SK-N-SH treated with all-trans-retinoic acid at 6 μM for 48 hours (cell line): ENCODE data around the gene TNFAIP1.

Source experiments
- CSDC2 ChIP-seq: fragments of 250-450 bp; sonication (Bioruptor Pico); IDR thresholded peaks from 2 replicates; pipeline ENCODE4 v1.5.0; 2020; ENCODE audit warnings: mild to moderate bottlenecking, moderate library complexity
- PATZ1 ChIP-seq: fragments of 250-450 bp; sonication (Bioruptor Pico); IDR thresholded peaks from 2 replicates; pipeline ENCODE4 v1.8.0; 2020; ENCODE audit warnings: mild to moderate bottlenecking, moderate library complexity, borderline replicate concordance
- PPARA ChIP-seq: fragments of 250-450 bp; sonication (Bioruptor Pico); IDR thresholded peaks from 2 replicates; pipeline ENCODE4 v1.5.0; 2020; ENCODE audit warnings: mild to moderate bottlenecking, borderline replicate concordance
- ZFP3 ChIP-seq: fragments of 250-450 bp; sonication (Bioruptor Pico); IDR thresholded peaks from 2 replicates; pipeline ENCODE4 v1.5.0; 2020; ENCODE audit warnings: mild to moderate bottlenecking, moderate library complexity
- ZFP30 ChIP-seq: fragments of 450-650 bp; formaldehyde crosslinking; IDR thresholded peaks from 2 replicates; pipeline ENCODE4 v1.5.0; 2022; ENCODE audit warnings: mild to moderate bottlenecking, moderate library complexity
- ZNF565 ChIP-seq: fragments of 450-650 bp; formaldehyde crosslinking; conservative IDR thresholded peaks from 2 replicates; pipeline ENCODE4 v1.5.0; 2020; ENCODE audit warnings: low read depth, mild to moderate bottlenecking, moderate library complexity
- ZNF70 ChIP-seq: fragments of 450-650 bp; formaldehyde crosslinking; IDR thresholded peaks from 2 replicates; pipeline ENCODE4 v1.5.0; 2020; ENCODE audit warnings: mild to moderate bottlenecking, moderate library complexity
- ZNF8 ChIP-seq: fragments of 450-650 bp; formaldehyde crosslinking; IDR thresholded peaks from 2 replicates; pipeline ENCODE4 v1.5.0; 2020; ENCODE audit warnings: mild to moderate bottlenecking, moderate library complexity
- TF ChIP-seq, protein P1 (sequence below): fragments of 250-450 bp; sonication (Bioruptor Pico); IDR thresholded peaks from 2 replicates; pipeline ENCODE4 v1.5.1; 2020; ENCODE audit warnings: low read depth, mild to moderate bottlenecking, moderate library complexity
- TF ChIP-seq, protein P2 (sequence below): fragments of 250-450 bp; sonication (Bioruptor Pico); IDR thresholded peaks from 2 replicates; pipeline ENCODE4 v1.5.0; 2020; ENCODE audit warnings: mild to moderate bottlenecking, moderate library complexity

- TF ChIP-seq PATZ1 (CRISPR knock-in tag) (no peak), ZNF8 (CRISPR knock-in tag) (no peak), ZFP3 (CRISPR knock-in tag) (no peak), ZNF565 (no peak), ZFP30 (CRISPR knock-in tag) (no peak), PPARA (CRISPR knock-in tag) (no peak), ZNF70 (CRISPR knock-in tag) (no peak), CSDC2 (CRISPR knock-in tag) (no peak)
- TF ChIP-seq, protein P1, sequence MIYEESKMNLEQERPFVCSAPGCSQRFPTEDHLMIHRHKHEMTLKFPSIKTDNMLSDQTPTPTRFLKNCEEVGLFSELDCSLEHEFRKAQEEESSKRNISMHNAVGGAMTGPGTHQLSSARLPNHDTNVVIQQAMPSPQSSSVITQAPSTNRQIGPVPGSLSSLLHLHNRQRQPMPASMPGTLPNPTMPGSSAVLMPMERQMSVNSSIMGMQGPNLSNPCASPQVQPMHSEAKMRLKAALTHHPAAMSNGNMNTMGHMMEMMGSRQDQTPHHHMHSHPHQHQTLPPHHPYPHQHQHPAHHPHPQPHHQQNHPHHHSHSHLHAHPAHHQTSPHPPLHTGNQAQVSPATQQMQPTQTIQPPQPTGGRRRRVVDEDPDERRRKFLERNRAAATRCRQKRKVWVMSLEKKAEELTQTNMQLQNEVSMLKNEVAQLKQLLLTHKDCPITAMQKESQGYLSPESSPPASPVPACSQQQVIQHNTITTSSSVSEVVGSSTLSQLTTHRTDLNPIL (CRISPR knock-in tag) = no peak
- TF ChIP-seq, protein P2, sequence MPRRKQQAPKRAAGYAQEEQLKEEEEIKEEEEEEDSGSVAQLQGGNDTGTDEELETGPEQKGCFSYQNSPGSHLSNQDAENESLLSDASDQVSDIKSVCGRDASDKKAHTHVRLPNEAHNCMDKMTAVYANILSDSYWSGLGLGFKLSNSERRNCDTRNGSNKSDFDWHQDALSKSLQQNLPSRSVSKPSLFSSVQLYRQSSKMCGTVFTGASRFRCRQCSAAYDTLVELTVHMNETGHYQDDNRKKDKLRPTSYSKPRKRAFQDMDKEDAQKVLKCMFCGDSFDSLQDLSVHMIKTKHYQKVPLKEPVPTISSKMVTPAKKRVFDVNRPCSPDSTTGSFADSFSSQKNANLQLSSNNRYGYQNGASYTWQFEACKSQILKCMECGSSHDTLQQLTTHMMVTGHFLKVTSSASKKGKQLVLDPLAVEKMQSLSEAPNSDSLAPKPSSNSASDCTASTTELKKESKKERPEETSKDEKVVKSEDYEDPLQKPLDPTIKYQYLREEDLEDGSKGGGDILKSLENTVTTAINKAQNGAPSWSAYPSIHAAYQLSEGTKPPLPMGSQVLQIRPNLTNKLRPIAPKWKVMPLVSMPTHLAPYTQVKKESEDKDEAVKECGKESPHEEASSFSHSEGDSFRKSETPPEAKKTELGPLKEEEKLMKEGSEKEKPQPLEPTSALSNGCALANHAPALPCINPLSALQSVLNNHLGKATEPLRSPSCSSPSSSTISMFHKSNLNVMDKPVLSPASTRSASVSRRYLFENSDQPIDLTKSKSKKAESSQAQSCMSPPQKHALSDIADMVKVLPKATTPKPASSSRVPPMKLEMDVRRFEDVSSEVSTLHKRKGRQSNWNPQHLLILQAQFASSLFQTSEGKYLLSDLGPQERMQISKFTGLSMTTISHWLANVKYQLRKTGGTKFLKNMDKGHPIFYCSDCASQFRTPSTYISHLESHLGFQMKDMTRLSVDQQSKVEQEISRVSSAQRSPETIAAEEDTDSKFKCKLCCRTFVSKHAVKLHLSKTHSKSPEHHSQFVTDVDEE = no peak
Measured at GRCh38 chr17:28366605-28367004, 31.0 kb downstream of the TNFAIP1 start.
